22Rv1 (cell line): ENCODE results near the gene AGAP2.
A peak's percentile ranks its signal among the peaks of the same experiment; 100 is the strongest.

Experiments
- ZFX ChIP-seq: fragments of 450-650 bp; IDR thresholded peaks from 2 replicates; pipeline ENCODE4 v1.6.1; 2017; ENCODE audit warnings: antibody characterized with exemption, borderline replicate concordance
- TF ChIP-seq, protein P1 (sequence below): fragments of 450-650 bp; IDR thresholded peaks from 2 replicates; pipeline ENCODE4 v1.5.1; 2017; ENCODE audit warnings: mild to moderate bottlenecking

GRCh38 chr12:57775563-57776246, 37.2 kb upstream of the AGAP2 start:
- TF ChIP-seq, protein P1, sequence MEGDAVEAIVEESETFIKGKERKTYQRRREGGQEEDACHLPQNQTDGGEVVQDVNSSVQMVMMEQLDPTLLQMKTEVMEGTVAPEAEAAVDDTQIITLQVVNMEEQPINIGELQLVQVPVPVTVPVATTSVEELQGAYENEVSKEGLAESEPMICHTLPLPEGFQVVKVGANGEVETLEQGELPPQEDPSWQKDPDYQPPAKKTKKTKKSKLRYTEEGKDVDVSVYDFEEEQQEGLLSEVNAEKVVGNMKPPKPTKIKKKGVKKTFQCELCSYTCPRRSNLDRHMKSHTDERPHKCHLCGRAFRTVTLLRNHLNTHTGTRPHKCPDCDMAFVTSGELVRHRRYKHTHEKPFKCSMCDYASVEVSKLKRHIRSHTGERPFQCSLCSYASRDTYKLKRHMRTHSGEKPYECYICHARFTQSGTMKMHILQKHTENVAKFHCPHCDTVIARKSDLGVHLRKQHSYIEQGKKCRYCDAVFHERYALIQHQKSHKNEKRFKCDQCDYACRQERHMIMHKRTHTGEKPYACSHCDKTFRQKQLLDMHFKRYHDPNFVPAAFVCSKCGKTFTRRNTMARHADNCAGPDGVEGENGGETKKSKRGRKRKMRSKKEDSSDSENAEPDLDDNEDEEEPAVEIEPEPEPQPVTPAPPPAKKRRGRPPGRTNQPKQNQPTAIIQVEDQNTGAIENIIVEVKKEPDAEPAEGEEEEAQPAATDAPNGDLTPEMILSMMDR: peak; percentile 13
- no peak for TF ChIP-seq ZFX
